Peyer's patch (tissue), 4 donors: ENCODE measurements around the gene RNF213.

ENCODE experiments used
- POLR2A ChIP-seq, 2 donors: fragments of 450-650 bp; IDR thresholded peaks; one replicate each; pipeline ENCODE4 v1.5.1; 2017; ENCODE audit warnings: antibody characterized with exemption in 2 of 2, mild to moderate bottlenecking in 2 of 2, moderate library complexity in 2 of 2
- TF ChIP-seq, protein P1 (sequence below), 6 experiments: fragments of 450-650 bp in 4 of 6; fragments of 200-600 bp in 2 of 6; sonication (generic) in 1 of 6; IDR thresholded peaks; one replicate each; pipeline ENCODE4 v1.5.1; 2017 to 2019; ENCODE audit warnings: antibody characterized with exemption in 6 of 6, mild to moderate bottlenecking in 3 of 6, moderate library complexity in 1 of 6

DNA sequence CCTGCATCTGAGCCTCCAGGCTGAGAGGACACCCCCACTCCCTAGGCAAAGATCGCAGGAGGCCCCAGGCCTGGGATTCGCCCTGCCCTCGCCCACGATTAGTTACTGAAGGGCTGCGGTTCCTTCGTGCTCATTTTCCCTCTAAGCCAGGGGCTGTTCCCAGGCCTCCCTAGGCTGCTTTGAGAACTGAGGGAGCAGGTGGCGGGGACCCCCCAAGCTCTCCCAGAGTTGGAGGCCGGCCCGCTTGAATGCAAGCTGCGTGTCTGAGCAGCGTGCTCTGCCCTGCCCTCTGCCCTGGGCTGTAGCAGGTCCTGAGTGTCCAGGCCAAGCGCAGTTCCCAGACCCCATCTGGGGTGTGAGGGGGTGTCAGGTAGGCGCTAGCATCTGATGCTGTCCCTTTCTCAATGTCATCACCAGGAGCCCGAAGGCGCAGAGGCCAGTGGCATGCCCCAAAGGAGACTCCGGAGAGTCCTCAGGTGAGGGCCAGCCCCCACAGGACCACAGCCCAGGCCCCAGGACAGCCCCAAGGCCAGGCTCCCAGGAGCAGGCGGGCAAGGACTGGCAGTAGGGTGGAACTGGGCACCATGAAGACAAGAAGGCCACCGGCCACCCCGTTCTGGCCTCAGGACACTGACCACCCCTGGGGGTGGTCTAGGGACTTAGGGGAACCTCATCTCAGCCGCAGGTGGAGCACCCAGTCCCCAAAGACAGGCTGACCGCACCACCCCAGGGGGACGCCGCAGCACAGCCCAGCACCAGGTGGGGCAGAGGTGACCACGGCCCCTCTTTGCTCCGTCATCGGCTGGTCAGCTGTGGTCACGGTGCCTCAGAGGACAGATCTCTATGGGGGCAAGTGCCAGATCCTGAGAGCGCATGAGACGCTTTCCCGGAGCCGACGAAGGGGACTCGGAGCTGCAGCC, 169.0 kb downstream of the RNF213 start:
- TF ChIP-seq POLR2A (IDR thresholded peaks at IDR 0.05), result no peak
- TF ChIP-seq, protein P1, sequence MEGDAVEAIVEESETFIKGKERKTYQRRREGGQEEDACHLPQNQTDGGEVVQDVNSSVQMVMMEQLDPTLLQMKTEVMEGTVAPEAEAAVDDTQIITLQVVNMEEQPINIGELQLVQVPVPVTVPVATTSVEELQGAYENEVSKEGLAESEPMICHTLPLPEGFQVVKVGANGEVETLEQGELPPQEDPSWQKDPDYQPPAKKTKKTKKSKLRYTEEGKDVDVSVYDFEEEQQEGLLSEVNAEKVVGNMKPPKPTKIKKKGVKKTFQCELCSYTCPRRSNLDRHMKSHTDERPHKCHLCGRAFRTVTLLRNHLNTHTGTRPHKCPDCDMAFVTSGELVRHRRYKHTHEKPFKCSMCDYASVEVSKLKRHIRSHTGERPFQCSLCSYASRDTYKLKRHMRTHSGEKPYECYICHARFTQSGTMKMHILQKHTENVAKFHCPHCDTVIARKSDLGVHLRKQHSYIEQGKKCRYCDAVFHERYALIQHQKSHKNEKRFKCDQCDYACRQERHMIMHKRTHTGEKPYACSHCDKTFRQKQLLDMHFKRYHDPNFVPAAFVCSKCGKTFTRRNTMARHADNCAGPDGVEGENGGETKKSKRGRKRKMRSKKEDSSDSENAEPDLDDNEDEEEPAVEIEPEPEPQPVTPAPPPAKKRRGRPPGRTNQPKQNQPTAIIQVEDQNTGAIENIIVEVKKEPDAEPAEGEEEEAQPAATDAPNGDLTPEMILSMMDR (IDR thresholded peaks at IDR 0.05), result no peak
